GM10847 (cell line): ENCODE data around the gene OPN5.

Source experiments
- POLR2A ChIP-seq: IDR thresholded peaks from 2 replicates; pipeline ENCODE4 v1.6.1; 2011; ENCODE audit not compliant: insufficient read length; ENCODE audit errors: extremely low read depth

OPN5 gene, protein sequence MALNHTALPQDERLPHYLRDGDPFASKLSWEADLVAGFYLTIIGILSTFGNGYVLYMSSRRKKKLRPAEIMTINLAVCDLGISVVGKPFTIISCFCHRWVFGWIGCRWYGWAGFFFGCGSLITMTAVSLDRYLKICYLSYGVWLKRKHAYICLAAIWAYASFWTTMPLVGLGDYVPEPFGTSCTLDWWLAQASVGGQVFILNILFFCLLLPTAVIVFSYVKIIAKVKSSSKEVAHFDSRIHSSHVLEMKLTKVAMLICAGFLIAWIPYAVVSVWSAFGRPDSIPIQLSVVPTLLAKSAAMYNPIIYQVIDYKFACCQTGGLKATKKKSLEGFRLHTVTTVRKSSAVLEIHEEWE

DNA sequence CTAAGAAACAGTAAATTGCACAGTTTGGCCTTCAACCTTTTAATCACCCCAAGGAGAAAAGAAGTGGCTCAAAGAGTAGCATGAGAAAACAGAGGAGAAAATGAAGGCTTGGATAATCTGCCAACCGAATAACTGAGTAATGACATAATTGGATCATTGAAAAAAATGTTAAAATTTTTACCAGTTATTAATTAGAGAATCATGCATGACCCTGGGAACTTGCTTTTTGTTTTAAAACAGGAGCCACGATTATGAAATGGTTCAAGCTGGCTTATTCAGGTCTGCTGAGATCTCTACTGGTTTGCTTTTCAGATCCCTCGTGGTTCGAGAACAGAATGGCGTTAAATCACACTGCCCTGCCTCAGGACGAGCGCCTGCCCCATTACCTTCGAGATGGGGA lies at the start of gene OPN5:
Gene OPN5 (plus strand): TSS at position 301 of the 400 bp plus-strand sequence. CDS start 35 bp downstream, at position 336.
- no peak for TF ChIP-seq POLR2A

DNA sequence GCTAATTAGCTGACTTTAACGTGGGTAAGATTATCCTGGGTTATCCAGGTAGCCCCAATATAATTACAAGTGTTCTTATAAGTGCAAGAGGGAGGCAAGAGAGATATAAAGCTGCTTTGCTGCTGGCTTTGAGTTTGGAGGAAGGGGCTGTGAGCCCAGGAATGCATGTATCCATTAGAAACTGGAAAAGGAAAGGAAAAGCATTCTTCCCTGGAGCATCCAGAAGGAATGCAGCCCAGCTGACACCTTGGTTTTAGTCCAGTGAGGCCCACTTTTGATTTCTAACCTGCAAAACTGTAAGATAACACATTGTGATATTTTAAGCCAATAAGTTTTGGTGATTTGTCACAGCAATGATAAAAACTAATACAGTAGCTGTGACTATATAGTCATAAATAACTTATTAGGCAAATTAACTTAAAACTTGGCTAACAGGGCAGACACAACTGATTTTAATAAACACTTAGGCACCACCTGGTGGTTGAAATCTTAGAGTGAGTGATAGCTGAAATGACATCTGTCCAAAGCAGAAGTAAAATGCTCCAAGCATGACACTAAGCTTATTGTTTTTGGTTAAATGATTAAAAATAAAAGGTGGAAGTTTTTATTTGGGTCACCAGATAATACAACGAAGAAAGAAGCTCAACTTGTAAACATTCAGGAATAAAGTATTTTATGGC lies 47.8 kb upstream of the OPN5 start:
- no peak for TF ChIP-seq POLR2A

GRCh38 chr6:47734831-47735481 lies 46.9 kb upstream of the OPN5 start:
- no peak for TF ChIP-seq POLR2A

DNA sequence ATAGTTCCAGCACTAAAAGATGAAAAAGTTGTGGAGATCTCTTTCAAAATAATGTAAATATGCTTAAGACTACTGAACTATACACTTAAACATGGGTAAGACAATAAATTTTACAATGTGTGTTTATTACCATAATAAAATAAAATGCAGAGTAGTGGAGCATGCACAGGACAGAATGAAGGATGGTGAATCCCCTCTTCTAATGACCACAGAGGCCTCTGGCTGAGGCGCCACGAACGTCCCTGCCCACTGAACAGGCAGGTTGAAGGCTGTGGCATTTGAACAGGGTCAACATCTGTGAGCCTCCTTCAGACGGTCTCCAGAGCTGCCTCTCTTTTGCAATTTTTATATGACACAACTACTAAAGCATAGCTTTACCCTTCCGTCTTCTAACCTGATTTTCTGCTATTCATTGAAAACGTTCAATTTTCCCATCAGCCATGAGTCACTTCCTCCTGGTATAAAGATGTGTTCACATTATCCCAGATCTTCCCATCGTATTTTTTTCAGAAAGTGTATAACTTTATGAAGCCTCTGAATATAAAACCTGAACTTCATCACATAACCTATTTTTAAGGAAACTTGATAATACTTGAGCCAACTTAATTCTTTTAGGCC lies 45.6 kb upstream of the OPN5 start:
- no peak for TF ChIP-seq POLR2A

GRCh38 chr6:47737406-47737805 lies 44.4 kb upstream of the OPN5 start:
- TF ChIP-seq POLR2A: no peak

DNA sequence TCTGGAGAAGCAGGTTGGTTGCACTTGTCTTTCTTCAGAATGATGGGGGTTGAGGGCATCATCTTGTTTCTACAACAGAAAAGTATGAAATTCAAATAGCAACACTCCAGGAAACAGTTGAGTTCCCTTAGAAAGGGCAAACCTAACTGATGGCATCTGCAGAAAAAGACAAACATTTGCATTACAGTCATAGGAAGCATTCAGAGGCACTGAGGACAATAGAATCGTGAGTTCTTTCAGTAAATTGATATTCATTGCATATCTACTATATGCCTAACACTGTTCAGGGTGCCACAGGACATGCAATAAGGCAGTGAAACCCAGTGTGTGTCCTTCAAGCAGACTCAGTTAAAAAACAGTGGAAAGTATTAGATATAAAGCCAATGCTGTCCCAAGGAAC lies 41.1 kb upstream of the OPN5 start:
- no peak for TF ChIP-seq POLR2A

- TF ChIP-seq POLR2A: no peak
Observed at GRCh38 chr6:47741807-47742206, 40.0 kb upstream of the OPN5 start.

- no peak for TF ChIP-seq POLR2A
Observed at GRCh38 chr6:47743744-47744143, 38.1 kb upstream of the OPN5 start.

- TF ChIP-seq POLR2A: no peak
Observed at GRCh38 chr6:47749757-47750156, 32.1 kb upstream of the OPN5 start.

DNA sequence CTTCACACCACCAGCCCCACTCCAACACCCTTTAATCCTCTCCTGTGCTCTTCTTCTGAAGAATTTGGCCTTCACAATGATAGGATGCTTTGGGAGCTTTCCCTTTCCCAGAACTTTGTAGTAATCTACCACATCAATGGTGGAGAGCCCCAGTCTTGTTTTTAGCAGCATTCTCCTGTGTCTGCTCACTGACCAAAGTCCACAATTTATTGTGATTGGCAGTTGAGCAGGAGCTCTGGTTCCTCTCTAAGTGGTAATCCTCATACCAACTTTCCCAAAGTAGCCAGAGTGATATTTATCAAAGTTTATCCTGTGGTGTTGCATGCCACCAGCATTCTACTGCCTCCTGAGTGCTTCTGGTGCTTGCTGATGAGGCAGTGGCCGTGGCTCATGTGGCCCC lies 29.0 kb upstream of the OPN5 start:
- TF ChIP-seq POLR2A: no peak

- TF ChIP-seq POLR2A: no peak
Observed at GRCh38 chr6:47759364-47759763, 22.5 kb upstream of the OPN5 start.

GRCh38 chr6:47762502-47762901 lies 19.3 kb upstream of the OPN5 start:
- no peak for TF ChIP-seq POLR2A

DNA sequence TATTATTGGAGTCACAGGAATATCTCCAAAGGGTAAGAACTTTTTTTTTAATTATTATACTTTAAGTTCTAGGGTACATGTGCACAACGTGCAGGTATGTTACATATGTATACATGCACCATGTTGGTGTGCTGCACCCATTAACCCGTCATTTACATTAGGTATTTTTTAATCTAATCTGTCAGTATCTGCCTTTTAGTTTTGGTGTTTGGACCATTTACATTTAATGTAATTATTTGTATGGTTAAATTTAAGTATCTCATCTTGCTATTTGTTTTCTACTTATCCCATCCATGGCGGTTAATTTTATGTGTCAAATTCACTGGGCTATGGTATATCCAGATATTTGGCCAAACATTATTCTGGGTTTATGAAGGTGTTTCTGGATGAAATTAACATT lies 15.4 kb upstream of the OPN5 start:
- no peak for TF ChIP-seq POLR2A

GRCh38 chr6:47767102-47767501 lies 14.7 kb upstream of the OPN5 start:
- TF ChIP-seq POLR2A: no peak

DNA sequence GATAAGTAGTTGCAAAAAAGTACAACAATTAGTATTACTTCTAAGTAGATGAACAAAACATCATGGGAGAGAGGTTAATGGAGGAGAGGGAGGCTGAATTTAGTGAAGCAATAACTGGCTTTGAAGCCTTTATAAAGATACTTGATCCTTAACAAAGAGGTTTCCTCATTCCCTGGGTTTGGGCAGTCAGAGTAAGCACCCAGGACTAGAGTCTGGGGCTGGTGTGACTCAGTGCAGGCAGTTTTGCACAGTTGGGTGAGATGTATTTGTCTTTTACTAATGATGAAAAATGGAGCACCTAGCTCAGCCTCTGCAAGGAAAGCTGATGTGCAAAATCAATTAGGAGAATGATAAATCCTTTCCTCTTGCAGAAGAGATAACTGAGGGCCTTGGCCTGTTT lies 11.8 kb upstream of the OPN5 start:
- no peak for TF ChIP-seq POLR2A

DNA sequence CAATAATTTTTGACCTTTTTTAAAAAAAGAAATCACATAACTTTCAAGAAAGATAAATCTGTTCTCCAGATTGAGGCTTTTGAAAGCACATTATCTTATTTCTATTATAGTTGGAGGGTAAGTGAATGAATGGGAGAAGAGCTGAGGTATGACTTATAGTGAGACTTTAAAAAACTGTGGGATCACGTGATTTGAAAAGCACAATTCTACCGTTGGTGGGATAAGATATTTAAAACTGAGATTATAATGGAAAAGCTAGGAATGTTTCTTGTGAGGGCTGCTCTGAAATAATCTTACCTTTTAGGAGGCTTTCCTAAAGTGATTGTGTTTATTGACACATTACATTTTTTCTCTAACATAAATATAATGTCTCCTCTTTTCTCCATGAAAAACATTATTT lies 9.5 kb upstream of the OPN5 start:
- no peak for TF ChIP-seq POLR2A
